Measurements from ENCODE around the gene CEP41.

The CEP41 gene

DNA sequence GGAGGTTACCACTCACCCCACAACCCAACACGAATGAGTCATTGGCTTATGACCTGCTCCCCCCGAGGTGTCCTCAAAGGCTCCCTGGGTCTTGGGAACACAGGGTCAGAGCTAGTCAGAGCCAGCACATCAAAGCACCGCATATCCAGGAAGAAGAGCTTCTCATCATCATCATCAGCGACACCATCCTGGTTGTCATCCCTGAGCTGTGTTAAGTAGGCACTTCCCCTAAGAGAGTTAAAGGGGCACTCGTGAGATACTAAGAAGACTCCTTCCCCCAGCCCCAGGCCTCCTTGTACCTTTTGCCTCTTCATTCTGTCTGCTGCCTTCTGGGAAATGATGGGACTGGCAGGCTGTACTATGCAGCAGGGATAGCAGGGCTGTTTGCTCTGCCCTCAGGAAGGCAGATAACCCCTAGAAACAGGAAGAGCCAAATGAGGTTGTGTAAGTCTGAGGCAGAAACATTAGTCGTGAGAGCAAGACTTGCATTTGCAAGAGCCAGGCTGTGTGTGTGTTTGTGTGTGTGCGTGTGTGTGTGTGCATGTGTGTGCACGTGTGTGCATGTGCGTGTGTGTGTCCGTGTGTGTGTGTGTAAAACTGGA is 71.6 kb downstream of the CEP41 start:
- DNase-seq (ENCODE audit: low read depth), result no peak

DNA sequence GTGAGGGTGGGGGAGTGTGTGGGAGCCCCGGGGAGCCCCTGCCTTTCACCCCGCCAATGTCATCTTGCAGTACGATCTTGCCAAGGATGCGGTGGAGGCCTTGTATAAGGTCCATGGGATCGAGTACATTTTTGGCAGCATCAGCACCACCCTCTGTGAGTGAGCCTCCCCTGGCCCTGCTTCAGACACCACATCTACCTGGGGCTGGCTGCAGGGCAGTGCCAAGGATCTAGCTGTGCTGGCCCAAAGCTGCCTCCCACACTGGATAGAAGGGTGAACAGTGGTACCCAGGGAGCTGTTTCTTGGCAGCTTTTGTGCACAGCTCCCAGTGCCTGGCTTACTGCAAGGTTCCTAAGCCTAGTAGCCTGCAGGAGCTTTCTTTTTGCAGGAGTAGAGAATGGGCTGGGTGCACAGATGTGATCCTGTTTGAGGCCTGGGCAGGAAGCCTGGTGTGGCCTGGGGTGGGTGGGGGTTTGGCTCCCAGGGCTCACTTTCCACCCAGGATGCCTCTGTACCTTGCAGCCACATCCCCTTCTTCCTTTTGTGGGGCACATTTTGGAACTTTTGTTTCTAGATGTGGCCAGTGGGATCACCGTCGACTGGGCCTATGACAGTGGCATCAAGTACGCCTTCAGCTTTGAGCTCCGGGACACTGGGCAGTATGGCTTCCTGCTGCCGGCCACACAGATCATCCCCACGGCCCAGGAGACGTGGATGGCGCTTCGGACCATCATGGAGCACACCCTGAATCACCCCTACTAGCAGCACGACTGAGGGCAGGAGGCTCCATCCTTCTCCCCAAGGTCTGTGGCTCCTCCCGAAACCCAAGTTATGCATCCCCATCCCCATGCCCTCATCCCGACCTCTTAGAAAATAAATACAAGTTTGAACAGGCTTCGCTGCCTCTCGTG is 72.7 kb downstream of the CEP41 start:
- DNase-seq (ENCODE audit: low read depth), result no peak

DNA sequence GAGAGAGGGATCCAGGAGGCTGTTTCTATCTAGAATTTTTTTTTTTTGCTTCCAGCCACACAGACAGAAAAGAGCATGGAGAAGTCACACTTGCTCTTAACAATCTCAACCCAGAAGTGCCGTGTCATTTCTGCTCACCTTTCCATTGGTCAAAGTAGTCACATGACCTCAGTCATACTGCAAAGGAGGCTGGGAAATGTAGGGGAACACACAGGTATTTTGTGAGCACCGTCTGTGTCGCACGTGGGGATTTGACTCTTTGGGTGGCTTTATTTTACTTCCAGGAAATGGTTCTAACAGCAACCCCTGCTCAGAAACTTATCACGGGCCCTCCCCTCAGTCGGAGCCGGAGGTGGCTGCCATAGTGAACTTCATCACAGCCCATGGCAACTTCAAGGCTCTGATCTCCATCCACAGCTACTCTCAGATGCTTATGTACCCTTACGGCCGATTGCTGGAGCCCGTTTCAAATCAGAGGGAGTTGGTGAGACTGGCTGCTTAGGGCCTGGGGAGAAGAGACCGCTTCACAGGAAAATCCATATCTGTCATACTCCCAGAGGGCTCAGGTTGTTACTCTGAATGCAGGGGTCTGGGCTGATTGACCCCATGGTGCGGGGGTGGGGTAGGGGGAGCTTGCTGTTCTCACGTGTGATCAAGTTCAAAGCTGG is 73.6 kb downstream of the CEP41 start:
- DNase-seq (ENCODE audit: low read depth), result no peak

DNA sequence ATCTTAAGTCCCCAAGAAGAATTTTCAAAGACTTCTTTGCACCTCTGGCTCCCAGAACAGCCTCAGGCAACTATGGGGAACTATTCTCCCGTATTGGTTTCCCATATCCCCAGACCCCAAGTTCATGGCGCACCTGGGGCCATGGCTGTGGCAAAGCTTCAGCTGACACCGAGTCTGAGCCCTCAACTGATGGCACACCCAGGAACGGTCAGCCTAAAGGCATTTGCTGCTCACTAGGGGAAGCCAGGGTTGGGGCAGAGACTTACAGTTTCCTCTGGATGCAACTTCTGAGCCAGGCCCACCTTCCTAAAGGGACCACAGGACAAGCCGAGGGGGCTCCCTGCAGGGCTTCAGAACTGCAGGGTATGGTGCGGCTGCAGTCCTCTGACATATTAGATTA is 74.3 kb downstream of the CEP41 start:
- no peak for DNase-seq (ENCODE audit: low read depth)

DNA sequence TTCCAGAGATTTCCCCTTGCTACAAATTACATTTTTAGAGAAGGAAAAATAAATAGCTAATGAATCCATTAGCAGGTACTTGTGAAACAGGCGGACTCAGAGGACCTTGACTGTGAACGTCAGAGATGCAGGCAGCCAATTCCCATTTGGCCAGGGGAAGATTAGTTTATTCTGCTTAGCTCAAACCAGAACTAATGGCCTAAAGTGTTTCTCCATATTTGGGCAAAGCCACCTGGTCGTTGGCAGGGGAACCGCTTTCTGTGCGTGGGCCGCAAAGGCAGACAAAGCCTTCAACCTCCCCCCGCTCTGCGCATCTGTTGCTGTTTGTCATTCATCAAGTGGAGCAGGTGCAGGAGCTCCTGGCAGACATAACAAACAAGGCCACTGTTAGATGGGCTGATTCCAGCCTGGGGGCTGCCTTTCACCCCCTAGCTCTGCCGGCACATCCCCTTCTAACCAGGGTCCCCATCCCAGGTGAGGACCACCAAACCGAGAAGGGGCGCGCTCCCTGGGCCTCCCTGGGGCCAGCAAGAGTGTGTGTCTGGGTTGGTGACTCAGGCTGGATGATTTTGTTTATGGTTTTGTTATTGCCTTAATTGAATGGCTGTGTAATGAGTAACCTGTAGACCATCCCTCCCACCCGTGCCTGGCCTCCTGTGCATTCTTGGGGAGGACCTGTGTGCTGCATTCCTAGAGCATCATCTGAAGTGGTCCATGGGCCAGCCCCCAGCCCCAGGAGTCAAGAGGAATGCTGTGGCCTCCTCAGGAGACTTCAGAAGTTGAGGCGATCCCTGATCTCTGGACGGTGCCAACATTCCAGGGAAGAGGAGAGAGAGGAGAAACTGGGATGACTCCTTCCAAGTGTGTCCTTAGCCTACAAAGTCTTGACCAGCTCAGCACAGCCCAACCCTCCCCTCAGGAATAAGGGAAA is 75.0 kb downstream of the CEP41 start:
- DNase-seq (ENCODE audit: low read depth), result no peak

DNA sequence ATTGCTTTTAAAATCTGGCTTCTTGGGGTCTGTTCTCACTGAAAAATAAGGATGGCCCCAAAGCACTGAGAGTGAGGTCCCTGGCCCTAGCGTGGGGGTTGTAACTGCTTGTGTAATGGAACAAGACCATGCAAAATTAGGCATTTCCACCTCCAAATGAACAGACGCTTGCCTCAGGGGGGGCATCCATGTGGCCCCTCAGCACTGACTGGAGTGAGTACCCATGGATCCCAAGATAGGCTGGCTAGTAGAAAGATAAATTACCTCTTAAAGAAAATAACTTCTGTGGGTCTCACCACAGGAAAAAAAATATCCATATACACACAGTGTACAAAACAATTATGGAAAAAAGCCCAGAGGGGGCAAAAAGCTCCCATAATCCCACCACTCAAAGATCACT is 75.7 kb downstream of the CEP41 start:
- no peak for DNase-seq (ENCODE audit: low read depth)

DNA sequence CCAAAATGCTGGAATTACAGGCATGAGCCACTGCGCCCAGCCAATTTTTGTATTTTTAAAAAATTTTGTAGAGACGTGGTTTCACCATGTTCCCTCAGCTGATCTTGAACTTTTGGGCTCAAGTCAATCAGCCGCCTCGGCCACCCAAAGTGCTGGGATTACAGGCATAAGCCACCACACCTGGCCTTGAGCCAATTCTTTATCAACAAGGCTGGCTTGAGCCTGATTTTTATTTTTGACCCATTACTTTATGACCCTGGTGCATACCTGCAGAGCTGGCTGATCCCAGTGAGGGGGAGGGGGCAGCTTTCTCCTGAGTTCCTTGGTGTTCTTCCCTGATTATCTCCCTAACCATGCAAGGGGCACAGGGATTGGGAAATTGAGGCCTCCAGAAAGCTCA is 76.4 kb downstream of the CEP41 start:
- DNase-seq (ENCODE audit: low read depth), result no peak

DNA sequence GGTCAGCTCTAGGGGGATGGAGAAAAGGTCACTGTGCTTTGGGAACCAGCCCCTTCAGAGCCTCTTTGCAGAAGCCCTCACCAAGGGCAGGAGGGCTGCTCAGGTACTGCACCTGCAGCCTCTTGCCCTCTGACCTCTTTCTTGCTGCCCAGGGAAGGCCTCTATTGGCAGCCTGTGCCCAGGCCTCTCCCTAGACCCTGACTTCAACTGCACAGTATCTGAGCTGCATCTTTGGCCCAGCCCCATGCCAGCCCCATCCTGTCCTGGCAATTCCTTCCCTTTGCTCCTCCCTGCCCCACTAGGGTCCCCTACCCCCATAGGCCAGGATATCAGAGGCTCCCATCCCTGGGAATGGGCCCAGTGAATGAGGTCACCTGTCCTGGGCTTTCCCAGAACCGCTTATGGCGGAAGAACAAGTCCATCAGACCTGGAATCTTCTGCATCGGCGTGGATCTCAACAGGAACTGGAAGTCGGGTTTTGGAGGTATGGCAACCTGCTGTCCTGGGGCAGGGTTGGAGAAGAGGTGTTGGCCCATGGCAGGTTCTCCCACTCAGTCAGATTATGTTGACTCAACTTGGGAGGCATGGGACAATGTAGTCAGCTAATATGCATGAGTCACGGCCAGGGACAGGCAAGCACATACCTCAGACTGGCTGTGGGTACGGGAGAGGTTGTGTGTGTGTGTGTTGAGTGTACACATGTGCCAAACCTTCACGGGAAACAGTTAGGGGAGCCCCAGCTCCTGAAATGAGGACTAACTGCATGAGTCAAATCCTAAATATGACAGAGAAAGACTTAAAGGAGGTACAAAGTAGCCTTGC is 77.6 kb downstream of the CEP41 start:
- DNase-seq (ENCODE audit: low read depth), result no peak

DNA sequence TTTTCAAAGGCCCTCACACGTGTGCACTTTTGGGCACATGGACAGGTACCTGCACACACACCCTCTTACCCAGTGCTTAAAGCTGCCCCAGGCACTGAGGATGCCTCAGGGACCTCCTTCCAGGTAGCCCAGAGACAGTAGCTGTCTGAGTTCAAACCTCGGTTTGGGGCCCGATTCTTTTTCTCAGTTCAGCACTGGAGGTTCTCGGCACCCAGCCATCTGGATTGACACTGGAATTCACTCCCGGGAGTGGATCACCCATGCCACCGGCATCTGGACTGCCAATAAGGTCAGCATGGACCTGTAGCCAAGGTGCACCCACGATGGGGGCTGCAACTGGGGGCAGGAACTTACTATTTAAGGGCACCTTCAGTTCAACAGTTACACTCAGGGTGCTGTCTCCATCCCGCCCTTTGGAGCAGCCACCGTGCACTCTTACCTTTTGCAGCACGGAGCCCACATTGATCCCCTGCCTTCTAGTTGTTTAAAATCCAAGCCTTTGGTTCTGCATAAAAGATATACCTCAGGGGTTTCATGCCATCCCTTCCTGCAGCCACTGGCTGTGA is 78.5 kb downstream of the CEP41 start:
- DNase-seq (ENCODE audit: low read depth), result no peak

DNA sequence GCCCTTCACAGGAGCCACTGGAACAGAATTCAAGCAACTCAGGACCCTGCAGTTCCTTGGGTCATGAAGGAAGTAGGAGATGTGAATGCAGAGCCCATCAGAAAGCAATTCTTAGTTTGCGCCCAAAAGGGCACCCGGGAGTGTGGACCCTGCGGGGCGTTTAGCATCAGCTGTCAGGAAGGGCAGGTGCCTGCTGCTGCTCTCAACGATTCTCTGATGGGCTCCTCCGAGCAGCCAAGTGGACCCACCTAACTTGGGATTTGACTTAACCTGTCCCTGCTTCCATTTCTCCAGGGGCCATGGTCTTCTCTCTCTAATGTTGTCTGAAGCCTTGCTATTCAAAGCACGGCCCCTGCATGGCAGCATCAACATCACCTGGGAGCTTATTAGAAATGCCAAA is 79.1 kb downstream of the CEP41 start:
- DNase-seq (ENCODE audit: low read depth), result no peak

DNA sequence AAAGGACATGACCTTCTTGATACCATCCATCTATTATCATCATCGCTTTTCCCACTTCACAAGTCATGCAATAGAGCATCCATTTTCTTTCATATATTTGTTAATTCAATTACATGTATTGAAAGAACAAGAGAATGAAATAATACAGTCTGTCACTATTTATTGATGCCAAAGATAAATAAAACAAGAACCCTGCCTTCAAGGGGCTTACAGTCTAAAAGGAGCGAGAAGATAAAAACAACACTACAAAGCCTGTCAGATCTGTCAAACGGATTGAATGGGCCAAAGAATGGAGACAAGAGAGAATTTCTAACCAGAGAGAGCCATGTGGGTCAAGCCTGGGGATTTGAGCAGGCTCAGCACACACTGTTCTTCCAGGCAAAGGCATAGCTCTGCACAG is 80.3 kb downstream of the CEP41 start:
- no peak for DNase-seq (ENCODE audit: low read depth)

DNA sequence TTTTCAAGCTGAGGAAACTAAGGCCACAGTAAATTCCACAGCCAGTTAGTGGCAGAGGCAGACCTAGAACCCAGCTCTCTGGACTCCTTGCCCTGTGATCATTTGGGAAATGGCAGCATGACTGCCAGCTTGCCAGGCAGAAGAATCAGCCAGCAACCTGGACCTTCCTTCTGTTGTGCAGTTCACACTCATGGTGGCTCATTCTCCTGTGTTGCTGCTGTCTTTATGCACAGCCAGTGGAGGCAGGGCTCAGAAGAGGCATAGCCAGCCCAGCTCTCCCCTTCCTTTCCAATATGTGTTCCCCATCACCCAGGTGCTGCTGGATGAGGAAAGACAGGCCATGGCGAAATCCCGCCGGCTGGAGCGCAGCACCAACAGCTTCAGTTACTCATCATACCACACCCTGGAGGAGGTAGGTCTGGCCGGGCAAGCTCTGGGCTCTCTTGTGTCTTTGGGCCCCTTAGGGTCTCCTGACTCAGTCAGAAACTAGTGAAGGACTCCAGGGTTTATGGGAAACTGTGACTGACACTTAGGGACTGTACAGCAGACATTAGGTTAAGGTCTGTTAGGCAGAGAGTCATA is 81.4 kb downstream of the CEP41 start:
- DNase-seq (ENCODE audit: low read depth), result no peak

DNA sequence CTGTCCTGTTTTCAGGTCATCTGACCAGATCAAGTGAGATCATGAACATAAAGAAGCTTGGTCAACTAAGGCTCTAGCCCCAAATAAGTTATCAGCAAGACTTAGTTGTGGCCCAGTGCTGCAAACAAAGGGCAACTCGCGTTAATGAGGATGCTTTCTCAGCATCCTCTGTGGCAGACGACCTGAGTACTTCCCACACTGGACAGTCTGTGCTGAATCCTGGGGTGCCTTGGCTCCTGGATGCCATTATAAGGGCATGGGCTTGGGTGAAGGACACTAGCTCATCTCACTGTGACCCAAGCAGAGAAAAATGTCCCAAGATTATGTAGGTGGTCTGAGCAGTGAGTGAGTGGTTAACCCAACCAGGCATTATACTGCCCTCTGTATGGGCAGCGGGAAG is 82.3 kb downstream of the CEP41 start:
- DNase-seq (ENCODE audit: low read depth), result no peak

DNA sequence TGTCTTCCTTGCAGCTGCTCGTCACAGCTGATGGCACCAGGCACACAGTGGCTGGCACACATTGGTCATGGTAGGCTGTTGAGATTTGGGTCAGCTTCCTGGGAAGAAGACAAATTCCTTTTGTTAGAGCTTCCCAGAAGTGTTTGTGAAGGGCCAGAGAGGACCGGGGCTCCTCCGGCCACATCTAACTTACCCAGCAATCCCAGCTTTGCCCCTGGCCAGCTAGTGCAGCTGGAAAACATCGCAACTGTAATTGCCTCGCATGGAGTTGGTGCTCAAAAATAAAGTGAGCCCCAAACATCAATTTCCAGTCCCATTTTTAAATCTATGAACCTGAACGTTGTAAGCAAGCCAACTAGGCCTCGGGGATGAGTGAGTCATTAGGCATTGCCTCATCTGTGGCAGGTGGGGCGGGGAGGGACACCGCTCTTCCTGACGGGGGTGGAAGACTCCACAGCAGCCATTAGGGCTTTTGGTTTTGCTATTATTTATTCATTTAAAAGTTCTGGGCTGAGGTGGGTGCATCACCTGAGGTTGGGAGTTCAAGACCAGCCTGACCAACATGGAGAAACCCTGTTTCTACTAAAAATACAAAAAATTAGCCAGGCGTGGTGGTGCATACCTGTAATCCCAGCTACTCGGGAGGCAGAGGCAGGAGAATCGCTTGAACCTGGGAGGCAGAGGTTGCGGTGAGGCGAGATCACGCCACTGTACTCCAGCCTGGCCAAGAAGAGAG is 83.8 kb downstream of the CEP41 start:
- DNase-seq (ENCODE audit: low read depth), result no peak

DNA sequence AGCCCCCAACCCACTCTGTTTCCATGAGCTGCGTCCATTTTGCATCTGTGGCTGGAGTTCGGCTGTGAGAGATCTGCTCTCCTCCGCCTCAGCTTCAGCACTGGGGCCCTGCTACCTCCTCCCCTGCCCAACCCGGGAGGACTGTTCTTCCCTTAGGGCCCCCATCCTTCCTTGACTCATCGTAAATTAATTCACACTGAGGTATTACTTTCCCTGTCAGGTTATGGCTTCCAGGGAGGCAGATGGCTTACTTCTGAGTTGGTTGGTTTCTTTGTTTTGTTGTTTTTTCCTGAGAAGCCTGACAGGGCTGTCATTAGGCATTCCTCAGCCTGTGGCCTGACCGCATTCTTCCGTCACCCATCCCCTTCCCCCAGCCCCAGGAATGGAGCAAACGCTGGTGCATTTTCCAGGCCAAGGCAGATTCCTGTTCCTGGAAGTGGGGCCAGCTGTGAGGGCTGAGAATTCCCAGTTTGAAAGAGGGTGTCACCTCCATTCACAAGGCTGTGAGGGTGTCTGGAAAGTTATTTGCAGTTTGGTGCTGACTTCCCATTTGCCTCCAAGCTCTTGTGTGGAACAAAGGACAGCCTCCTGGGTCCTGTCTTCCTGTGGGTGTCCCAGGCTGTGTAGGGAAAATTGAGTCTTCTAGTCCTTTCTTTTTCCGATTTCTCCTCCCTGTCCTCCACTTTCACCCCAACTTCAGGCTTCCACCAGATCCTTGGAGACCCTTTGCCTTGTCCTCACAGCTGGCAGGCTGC is 84.5 kb downstream of the CEP41 start:
- DNase-seq (ENCODE audit: low read depth), result no peak

DNA sequence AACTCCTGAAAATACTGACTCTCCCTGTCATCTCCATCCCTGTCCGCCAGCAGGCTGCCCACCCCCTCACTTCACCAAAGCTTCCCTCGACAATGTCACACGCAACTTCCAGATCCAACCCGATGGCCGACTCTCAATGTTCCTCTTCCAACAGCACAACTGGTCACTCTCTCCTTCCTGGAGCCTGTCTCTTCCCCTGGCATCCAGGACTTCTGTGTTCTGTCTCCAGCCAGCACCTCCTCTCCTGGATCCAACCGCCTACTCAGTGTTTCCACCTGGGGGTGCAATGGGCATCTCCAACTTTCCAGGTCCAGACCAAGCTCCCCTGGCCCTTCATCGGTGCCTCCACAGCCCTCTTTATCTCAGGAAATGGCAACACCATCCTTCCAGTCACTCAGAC is 87.6 kb downstream of the CEP41 start:
- no peak for DNase-seq (ENCODE audit: low read depth)

DNA sequence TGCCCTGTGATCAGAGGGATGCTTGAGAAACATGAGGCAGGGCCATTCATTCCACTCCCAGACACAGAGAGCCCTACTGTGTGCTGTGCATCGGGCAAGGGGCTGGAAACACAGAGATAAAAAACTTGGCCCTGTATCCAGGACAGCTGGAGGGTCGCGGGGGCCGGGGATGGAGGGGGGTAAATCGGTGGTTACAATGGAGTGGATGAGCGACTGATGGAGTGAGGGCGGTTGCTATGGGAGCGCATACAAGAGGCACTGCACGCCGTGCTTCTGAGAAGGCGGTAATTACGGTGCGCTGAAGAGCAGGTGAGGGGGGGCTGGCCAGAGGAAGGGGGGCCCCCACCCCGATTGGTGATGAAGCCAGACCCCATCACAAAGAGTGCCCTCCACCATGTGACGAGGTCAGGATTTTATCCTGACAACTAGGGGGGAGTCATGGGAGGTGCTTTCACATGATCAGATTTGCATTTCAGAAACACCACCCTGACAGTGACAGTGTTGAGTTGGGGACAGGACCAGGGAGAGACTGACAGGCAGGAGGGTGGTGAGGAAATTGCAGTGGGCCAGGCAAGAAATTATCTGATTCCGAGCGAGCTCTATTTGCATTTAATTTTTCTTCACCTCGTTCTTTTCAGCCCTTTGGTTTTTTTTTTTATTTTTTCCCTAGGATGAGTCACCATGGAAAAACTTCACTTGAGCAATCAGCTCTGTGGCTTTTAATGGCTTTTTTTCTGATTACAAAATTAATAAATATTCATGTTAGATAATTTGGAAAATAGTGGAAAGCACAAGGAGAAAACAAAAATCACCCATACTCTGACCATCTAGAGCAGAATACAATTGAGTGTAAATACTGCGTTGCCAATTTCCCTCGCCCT is 88.4 kb downstream of the CEP41 start:
- DNase-seq (ENCODE audit: low read depth), result no peak

DNA sequence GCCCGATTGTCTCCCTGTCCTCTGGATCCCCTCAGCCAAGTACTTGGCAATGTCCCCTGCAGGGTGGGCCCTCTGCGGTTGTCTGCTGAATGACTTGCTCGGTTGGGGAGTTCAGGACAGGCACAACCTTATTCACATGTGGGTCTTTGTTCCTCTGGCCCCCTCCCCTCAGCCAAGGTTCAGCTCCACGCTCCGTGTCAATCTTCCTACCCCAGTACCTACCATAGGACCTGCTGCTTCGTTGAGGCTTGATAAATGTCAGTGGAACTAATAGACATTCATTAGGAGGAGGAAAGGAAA is 89.1 kb downstream of the CEP41 start:
- no peak for DNase-seq (ENCODE audit: low read depth)

Measured in stimulated activated CD8-positive, alpha-beta memory T cell treated with anti-CD3 and anti-CD28 coated beads, Interleukin-15, amount 100 ng/mL, for 24 hours (primary cell).